GM19023 (cell line): ENCODE results near the gene CNTLN.
"Not testable (repeated sequence)": the region's sequence is repeated elsewhere in the genome, so short reads cannot be mapped to it uniquely, and the experiment has no call there.

Experiments used
- ATAC-seq: cut with Tn5 transposase; IDR thresholded peaks from one replicate; pipeline ENCODE4 v1.9.1; 2021; ENCODE audit warnings: mild to moderate bottlenecking, moderate library complexity; ENCODE audit not compliant: unreplicated experiment

CNTLN gene

GRCh38 chr9:17486396-17486795, 351.6 kb downstream of the CNTLN start:
- no peak for ATAC-seq

GRCh38 chr9:17487467-17487866, 352.6 kb downstream of the CNTLN start:
- no peak for ATAC-seq

DNA sequence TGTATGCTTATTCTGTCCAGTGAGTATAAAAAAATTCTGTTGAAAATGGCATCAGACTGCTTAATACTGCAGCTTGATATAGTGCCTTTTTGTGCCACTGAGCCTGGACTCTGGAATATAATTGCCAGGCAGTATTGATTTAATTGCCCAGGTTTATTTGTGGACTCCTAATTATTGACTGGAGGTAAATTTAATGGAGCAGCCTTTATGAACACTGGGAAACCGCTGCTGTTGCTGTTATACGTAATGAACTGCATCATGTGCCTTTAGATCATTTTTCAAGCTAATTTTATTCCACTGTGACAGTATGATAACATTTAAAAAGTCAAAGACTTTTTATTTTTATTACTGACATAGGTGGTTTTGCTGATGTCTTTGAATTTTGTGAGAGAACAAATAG, 353.8 kb downstream of the CNTLN start:
- ATAC-seq = no peak

DNA sequence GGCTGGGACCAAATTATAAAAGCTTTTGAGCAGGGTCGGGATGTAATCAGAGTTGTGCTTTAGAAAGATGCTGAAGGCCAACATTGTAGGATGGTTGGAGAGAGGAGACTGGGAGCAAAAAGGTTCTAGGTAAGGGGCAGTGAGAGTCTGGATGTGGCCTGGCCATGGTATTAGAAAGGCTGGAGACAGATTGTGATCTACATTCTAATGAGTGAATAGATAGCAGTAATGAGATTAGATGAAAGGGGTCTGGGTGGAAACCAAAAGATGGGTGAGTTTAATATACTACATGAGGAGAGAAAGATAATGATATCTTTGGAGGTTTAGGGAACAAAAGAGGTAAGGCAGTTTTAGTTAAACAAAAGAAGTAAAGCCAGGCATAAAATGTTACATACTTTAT, 355.3 kb downstream of the CNTLN start:
- no peak for ATAC-seq

- ATAC-seq = no peak
Measured at GRCh38 chr9:17491780-17492179, 356.9 kb downstream of the CNTLN start.

- ATAC-seq = no peak
Measured at GRCh38 chr9:17503196-17503595, 368.4 kb downstream of the CNTLN start.

GRCh38 chr9:17509151-17509550, 374.3 kb downstream of the CNTLN start:
- ATAC-seq = no peak

- no peak for ATAC-seq
Measured at GRCh38 chr9:17509701-17510100, 374.9 kb downstream of the CNTLN start.

DNA sequence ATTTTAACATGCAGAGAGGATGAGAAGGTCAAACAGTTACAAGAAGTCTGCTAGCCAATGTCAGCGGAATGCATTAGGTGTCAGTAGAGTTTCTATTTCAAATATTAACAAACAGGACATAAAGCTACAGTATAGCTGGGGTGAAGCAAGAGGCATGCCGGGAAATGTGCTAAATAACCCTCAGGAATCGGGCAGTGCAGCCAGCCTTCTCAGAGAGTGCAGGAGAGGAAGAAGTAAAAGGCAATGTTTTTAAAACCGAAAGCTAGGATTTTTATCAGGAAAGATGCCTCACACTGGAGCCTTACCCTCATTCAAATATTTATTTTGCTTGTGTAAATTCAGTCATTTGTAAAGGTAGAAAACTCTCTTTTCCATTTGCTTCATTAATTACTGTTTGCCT, 384.9 kb downstream of the CNTLN start:
- no peak for ATAC-seq

DNA sequence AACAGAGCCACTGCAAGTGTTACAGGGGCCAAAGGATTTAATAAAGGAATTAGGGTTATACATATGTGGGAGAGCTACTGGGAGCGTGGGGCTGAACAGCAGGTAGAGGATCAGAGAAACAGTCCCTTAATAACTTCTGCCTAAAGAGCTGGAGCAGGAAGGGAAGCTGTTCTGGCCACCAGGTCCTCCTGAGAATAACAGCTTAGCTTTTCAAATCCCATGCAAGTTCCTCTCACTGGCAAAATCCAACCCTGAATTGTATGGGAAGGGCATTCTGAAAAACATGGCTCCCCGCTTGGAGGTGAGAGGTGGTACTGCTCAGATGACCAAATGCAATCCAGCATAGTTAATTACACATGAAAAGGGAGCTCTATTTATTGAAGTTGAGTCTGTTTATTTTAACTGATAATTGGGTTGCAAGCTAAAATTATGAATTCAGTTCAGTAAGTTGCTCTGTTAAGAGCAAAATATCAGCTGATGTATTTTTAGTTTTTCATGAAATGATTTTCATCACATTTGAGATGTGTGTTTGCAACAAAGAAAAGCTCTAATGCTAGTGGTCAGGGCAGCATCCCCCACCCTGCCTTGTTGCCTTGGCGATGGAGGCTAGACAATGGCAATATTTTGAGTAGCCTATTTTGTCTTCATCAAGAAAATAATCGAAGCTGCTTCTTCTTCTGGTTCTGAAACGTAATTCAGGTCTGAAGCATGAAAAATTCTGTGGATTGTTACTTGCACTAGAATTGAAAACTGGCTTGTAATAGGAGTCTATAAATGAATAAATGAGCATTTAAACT, 385.6 kb downstream of the CNTLN start:
- ATAC-seq = no peak

GRCh38 chr9:17521100-17521855, 386.4 kb downstream of the CNTLN start:
- no peak for ATAC-seq

DNA sequence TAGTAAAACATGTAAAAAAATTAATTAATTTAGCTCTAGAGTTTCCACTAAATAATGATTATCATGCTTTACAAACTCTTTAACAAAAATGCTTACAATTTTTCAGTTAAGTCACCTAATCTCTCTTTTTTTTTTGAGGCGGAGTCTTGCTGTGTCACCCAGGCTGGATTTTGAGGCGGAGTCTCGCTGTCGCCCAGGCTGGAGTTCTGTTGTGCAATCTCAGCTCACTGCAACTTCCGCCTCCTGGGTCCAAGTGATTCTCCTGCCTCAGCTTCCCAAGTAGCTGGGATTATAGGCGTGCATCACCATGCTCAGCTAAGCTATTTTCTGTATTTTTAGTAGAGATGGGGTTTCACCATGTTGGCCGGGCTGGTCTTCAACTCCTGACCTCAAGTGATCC, 391.9 kb downstream of the CNTLN start:
- not testable (repeated sequence) for ATAC-seq

GRCh38 chr9:17528859-17529258, 394.0 kb downstream of the CNTLN start:
- ATAC-seq = no peak

GRCh38 chr9:17531642-17532254, 396.9 kb downstream of the CNTLN start:
- no peak for ATAC-seq

- no peak for ATAC-seq
Measured at GRCh38 chr9:17532461-17532860, 397.6 kb downstream of the CNTLN start.

DNA sequence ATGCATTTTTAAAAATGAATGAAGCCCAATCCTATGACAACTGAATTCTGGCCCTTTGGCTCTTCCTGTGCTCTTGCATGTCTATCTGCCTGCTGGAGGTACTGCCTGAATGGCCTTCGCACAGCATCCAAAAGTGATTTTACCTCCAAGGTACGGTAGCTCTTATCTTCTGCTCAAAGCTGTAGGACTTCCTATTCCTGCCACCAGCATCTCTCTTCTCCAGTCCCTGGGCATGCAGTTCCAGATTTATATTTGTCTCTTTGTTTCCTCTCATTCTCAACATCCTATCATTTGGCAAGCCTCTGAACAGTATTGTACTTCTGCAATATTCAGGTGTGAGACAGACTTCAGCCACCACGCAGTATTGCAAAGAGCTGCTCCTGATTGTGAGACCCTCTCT, 400.3 kb downstream of the CNTLN start:
- ATAC-seq = no peak

GRCh38 chr9:17536027-17536426, 401.2 kb downstream of the CNTLN start:
- ATAC-seq = no peak

GRCh38 chr9:17551023-17551422, 416.2 kb downstream of the CNTLN start:
- ATAC-seq = no peak
